Spleen (tissue), 11 donors: ENCODE results near the gene MEIS1. TPM values are rescaled to one million over a fixed set of nuclear protein-coding genes. Genes with fewer than 3 reads are reported as not detected.

Source experiments
- DNase-seq: peaks from one replicate; pipeline ENCODE4 v3.0.0-alpha.2; 2020
- H3K27ac ChIP-seq, 8 donors: fragments of 200-600 bp; sonication (generic) in 7 of 8; 1 replicate in 4 of 8; 2 replicates in 4 of 8; pipeline versions ENCODE4 v1.5.0 to v1.8.0; 2016 to 2021; ENCODE audit warnings: inconsistent platforms in 4 of 8, mild to moderate bottlenecking in 4 of 8, moderate library complexity in 1 of 8
- H3K27me3 ChIP-seq, 7 donors: fragments of 200-600 bp; sonication (generic) in 6 of 7; replicated peaks in 1 of 7; 1 replicate in 4 of 7; 2 replicates in 3 of 7; pipeline versions ENCODE4 v1.5.0 to v1.8.0; 2016 to 2021; ENCODE audit warnings: inconsistent platforms in 3 of 7, mild to moderate bottlenecking in 1 of 7
- H3K36me3 ChIP-seq, 6 donors: fragments of 200-600 bp; sonication (generic) in 5 of 6; 1 replicate in 4 of 6; 2 replicates in 2 of 6; pipeline versions ENCODE4 v1.5.0 to v1.8.0; 2016 to 2021; ENCODE audit warnings: inconsistent platforms in 2 of 6
- H3K4me1 ChIP-seq, 6 donors: fragments of 200-600 bp; sonication (generic) in 5 of 6; 1 replicate in 3 of 6; 2 replicates in 3 of 6; pipeline versions ENCODE4 v1.5.0 to v1.8.0; 2016 to 2021; ENCODE audit warnings: inconsistent platforms in 3 of 6
- H3K4me3 ChIP-seq, 8 donors: fragments of 200-600 bp; sonication (generic) in 7 of 8; 1 replicate in 4 of 8; 2 replicates in 4 of 8; pipeline versions ENCODE4 v1.5.0 to v1.8.0; 2016 to 2021; ENCODE audit warnings: inconsistent platforms in 4 of 8, mild to moderate bottlenecking in 4 of 8, moderate library complexity in 2 of 8
- H3K9me3 ChIP-seq, 8 donors: fragments of 200-600 bp; sonication (generic) in 7 of 8; 1 replicate in 4 of 8; 2 replicates in 4 of 8; pipeline versions ENCODE4 v1.5.0 to v1.8.0; 2016 to 2021; ENCODE audit warnings: inconsistent platforms in 4 of 8
- CTCF ChIP-seq, 11 experiments: fragments of 200-600 bp in 7 of 11; fragments of 450-650 bp in 4 of 11; sonication (generic) in 4 of 11; IDR thresholded peaks in 8 of 11; conservative IDR thresholded peaks in 3 of 11; 1 replicate in 7 of 11; 2 replicates in 4 of 11; pipeline versions ENCODE4 v1.4.0 to v1.8.0; 2016 to 2021; ENCODE audit warnings: antibody characterized with exemption in 11 of 11, inconsistent platforms in 4 of 11, mild to moderate bottlenecking in 1 of 11
- POLR2A ChIP-seq, 3 donors: fragments of 450-650 bp; IDR thresholded peaks; one replicate each; pipeline ENCODE4 v1.5.1; 2017; ENCODE audit warnings: antibody characterized with exemption in 3 of 3, mild to moderate bottlenecking in 1 of 3
- POLR2AphosphoS5 ChIP-seq, 3 donors: sonication (generic); formaldehyde crosslinking; IDR thresholded peaks; one replicate each; pipeline ENCODE4 v1.5.1; 2017; ENCODE audit warnings: antibody characterized with exemption in 3 of 3
- WGBS, 5 donors: extraction: QIAGEN DNeasy Blood & Tissue Kit in 3 of 5; methylation state at CpG; one replicate each; pipeline versions ENCODE4 v1.1.5 to v1.1.7; 2013 to 2018; 5-methylcytosine and 5-hydroxymethylcytosine counted together
- intact Hi-C: fragments of 100-400 bp; cut with DNase I; formaldehyde crosslinking; loops from one replicate; pipeline ENCODE4 v1.15.0; 2023; ENCODE audit warnings: low total_unique reads
- polyA plus RNA-seq, 3 donors: library from polyadenylated mRNA; stranded (reverse); fragments of 200-250 nt; gene quantifications; one replicate each; pipeline ENCODE4 v1.2.1, GENCODE V29; 2013
- total RNA-seq, 7 donors: library from RNA; depleted of rRNA in 3 of 7; stranded (reverse); fragments of >200 nt in 3 of 7; fragmentation: NEBNext Ultra II Directional in 4 of 7; extraction: Animal tissue kit (Norgen Biotek cat#: 25700) in 4 of 7; gene quantifications; one replicate each; pipeline versions ENCODE4 v1.1.0 to v1.2.1, GENCODE V29; 2016 to 2021
- donor health status: healthy with polysubstance abuse.
- donor health status: DM: no; HTN: no; CAD: no; lungs with moderate emphysema.
- donor health status: DM: no; HTN: no; CAD: no.
- donor health status: Bipolar disorder and iron deficiency.
- donor health status: healthy.
- donor health status: DM: no; HTN: no; CAD: no.
- donor health status: DM: yes; HTN: yes; CAD: no.

MEIS1 gene
- total and polyA plus RNA-seq, 10 donors: 13.1 to 81.4 (median 28.2) TPM

- H3K4me3 ChIP-seq: no peak overlapping the region
- H3K27ac ChIP-seq: no peak overlapping the region
- H3K4me1 ChIP-seq: peaks cover 0 to 17% (median 0%) of the 10 kb centered on the region in 6 donors
- TF ChIP-seq POLR2AphosphoS5 (IDR thresholded peaks at IDR 0.05) (no peak), POLR2A (IDR thresholded peaks at IDR 0.05) (no peak), CTCF (IDR thresholded peaks at IDR 0.05 in 8 of 11, conservative IDR thresholded peaks at IDR 0.05 in 3 of 11) (no peak)
- WGBS, 5 donors: 62 to 84% (median 75%) methylated on average over 2 of the region's 2 CpGs
- DNase-seq: no peak
- H3K9me3 ChIP-seq: no peaks in the 10 kb centered on the region
- intact Hi-C loops: no loop called here
- H3K27me3 ChIP-seq: peaks cover 0 to 5% (median 0%) of the 10 kb centered on the region in 7 donors
- H3K36me3 ChIP-seq: peaks cover 0 to 9% (median 0%) of the 10 kb centered on the region in 6 donors
Observed at GRCh38 chr2:66566726-66567399, 131.9 kb downstream of the MEIS1 start.

- Histone ChIP-seq H3K27me3 (peaks cover 0 to 6% (median 0%) of the 10 kb centered on the region in 7 donors), H3K9me3 (no peaks in the 10 kb centered on the region), H3K27ac (no peak overlapping the region), H3K36me3 (peaks cover 0 to 9% (median 0%) of the 10 kb centered on the region in 6 donors), H3K4me3 (no peak overlapping the region), H3K4me1 (peaks cover 0 to 15% (median 0%) of the 10 kb centered on the region in 6 donors)
- TF ChIP-seq POLR2A (IDR thresholded peaks at IDR 0.05) (no peak), CTCF (IDR thresholded peaks at IDR 0.05 in 8 of 11, conservative IDR thresholded peaks at IDR 0.05 in 3 of 11) (no peak), POLR2AphosphoS5 (IDR thresholded peaks at IDR 0.05) (no peak)
- WGBS, 5 donors: 77 to 89% (median 77%) methylated on average over 2 of the region's 2 CpGs
- intact Hi-C loops: no loop called here
- DNase-seq: no peak
Observed at GRCh38 chr2:66567729-66568128, 132.8 kb downstream of the MEIS1 start.

GRCh38 chr2:66568650-66569300, 133.8 kb downstream of the MEIS1 start:
- no peak overlapping the region for H3K27ac ChIP-seq
- DNase-seq: no peak
- peaks cover 0 to 20% (median 3%) of the 10 kb centered on the region in 6 donors for H3K4me1 ChIP-seq
- peaks cover 0 to 9% (median 0%) of the 10 kb centered on the region in 6 donors for H3K36me3 ChIP-seq
- H3K4me3 ChIP-seq: no peak overlapping the region
- peaks cover 0 to 15% (median 5%) of the 10 kb centered on the region in 7 donors for H3K27me3 ChIP-seq
- TF ChIP-seq CTCF (IDR thresholded peaks at IDR 0.05 in 8 of 11, conservative IDR thresholded peaks at IDR 0.05 in 3 of 11) (no peak), POLR2AphosphoS5 (IDR thresholded peaks at IDR 0.05) (no peak)
- WGBS, 5 donors: 70 to 78% (median 74%) methylated on average over 4 of the region's 4 CpGs
- intact Hi-C loops: no loop called here
- H3K9me3 ChIP-seq: no peaks in the 10 kb centered on the region

GRCh38 chr2:66569321-66569851, 134.5 kb downstream of the MEIS1 start:
- Histone ChIP-seq H3K27ac (no peak overlapping the region), H3K27me3 (peaks cover 0 to 21% (median 5%) of the 10 kb centered on the region in 7 donors), H3K4me1 (peaks cover 0 to 23% (median 4%) of the 10 kb centered on the region in 6 donors), H3K4me3 (no peak overlapping the region), H3K9me3 (no peaks in the 10 kb centered on the region), H3K36me3 (peaks cover 0 to 9% (median 0%) of the 10 kb centered on the region in 6 donors)
- intact Hi-C loops: no loop called here
- no peak for DNase-seq
- TF ChIP-seq CTCF (IDR thresholded peaks at IDR 0.05 in 8 of 11, conservative IDR thresholded peaks at IDR 0.05 in 3 of 11): no peak
- TF ChIP-seq POLR2AphosphoS5 (IDR thresholded peaks at IDR 0.05): no peak
- no peak for TF ChIP-seq POLR2A (IDR thresholded peaks at IDR 0.05)
- WGBS, 5 donors: 42 to 51% (median 47%) methylated on average over 4 of the region's 4 CpGs
